ENCODE data around the gene TCL1A.

Gene TCL1A

GRCh38 chr14:95707327-95707726 lies 6.6 kb downstream of the TCL1A start:
- H3K4me3 ChIP-seq (ENCODE audit: low read depth, low read length) = no peak overlapping the region
- DNase-seq (ENCODE audit: low read depth) = no peak
- no peak for TF ChIP-seq CTCF (IDR thresholded peaks at IDR 0.05; ENCODE audit: low read depth, low read length, missing control alignments)

GRCh38 chr14:95705518-95705917 lies 8.4 kb downstream of the TCL1A start:
- H3K4me3 ChIP-seq (ENCODE audit: low read depth, low read length) = no peak overlapping the region
- no peak for TF ChIP-seq CTCF (IDR thresholded peaks at IDR 0.05; ENCODE audit: low read depth, low read length, missing control alignments)
- DNase-seq (ENCODE audit: low read depth) = no peak

GRCh38 chr14:95703805-95704204 lies 10.1 kb downstream of the TCL1A start:
- DNase-seq (ENCODE audit: low read depth) = no peak
- no peak overlapping the region for H3K4me3 ChIP-seq (ENCODE audit: low read depth, low read length)
- no peak for TF ChIP-seq CTCF (IDR thresholded peaks at IDR 0.05; ENCODE audit: low read depth, low read length, missing control alignments)

- no peak for TF ChIP-seq CTCF (IDR thresholded peaks at IDR 0.05; ENCODE audit: low read depth, low read length, missing control alignments)
- no peak overlapping the region for H3K4me3 ChIP-seq (ENCODE audit: low read depth, low read length)
- no peak for DNase-seq (ENCODE audit: low read depth)
Measured at GRCh38 chr14:95703341-95703740, 10.6 kb downstream of the TCL1A start.

GRCh38 chr14:95701846-95702221 lies 12.1 kb downstream of the TCL1A start:
- H3K4me3 ChIP-seq (ENCODE audit: low read depth, low read length) = no peak overlapping the region
- TF ChIP-seq CTCF (IDR thresholded peaks at IDR 0.05; ENCODE audit: low read depth, low read length, missing control alignments) = no peak
- no peak for DNase-seq (ENCODE audit: low read depth)

GRCh38 chr14:95700221-95700976 lies 13.5 kb downstream of the TCL1A start:
- H3K4me3 ChIP-seq (ENCODE audit: low read depth, low read length) = no peak overlapping the region
- DNase-seq (ENCODE audit: low read depth) = no peak
- TF ChIP-seq CTCF (IDR thresholded peaks at IDR 0.05; ENCODE audit: low read depth, low read length, missing control alignments) = no peak

GRCh38 chr14:95699412-95699811 lies 14.5 kb downstream of the TCL1A start:
- DNase-seq (ENCODE audit: low read depth) = no peak
- H3K4me3 ChIP-seq (ENCODE audit: low read depth, low read length) = no peak overlapping the region
- TF ChIP-seq CTCF (IDR thresholded peaks at IDR 0.05; ENCODE audit: low read depth, low read length, missing control alignments) = no peak

All from GM12864 (cell line).